NCI-H1417 (cell line): Measurements from ENCODE around the gene SSUH2.
"Not testable (repeated sequence)": the region's sequence is repeated elsewhere in the genome, so short reads cannot be mapped to it uniquely, and the experiment has no call there.

Experiments
- DNase-seq, 3 experiments: peaks; one replicate each; lab custom pipeline; 2025; lab: John Stamatoyannopoulos, UW

SSUH2 gene

GRCh38 chr3:8658306-8659212 is 14.0 kb upstream of the SSUH2 start:
- DNase-seq, result peak; percentile 38 to 81 (median 50)

DNA sequence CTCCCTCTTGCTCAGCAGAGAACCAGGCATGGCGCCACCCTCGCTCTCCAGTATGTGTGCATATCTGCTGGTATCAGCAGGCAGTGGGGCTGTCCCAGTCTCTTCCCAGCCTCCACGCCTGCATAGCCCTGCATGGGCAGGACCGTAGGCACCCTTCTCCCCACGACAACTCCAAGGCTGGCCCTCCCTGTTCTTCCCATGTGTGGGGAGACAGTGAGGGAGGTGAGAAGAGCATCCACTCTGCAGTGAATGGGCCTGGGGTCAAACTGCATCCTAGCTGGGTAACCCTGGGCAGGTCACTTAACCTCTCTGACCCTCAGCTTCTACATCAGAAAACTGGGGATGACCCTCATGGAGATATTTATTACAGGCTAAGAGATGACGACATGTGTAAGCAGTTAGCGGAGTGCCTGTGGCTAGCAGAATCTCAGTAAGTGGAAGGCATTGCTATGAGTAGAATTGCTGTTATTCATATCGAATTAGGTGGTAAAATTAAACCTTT is 13.3 kb upstream of the SSUH2 start:
- DNase-seq, result no peak

GRCh38 chr3:8656240-8656639 is 11.6 kb upstream of the SSUH2 start:
- no peak for DNase-seq

GRCh38 chr3:8655387-8655835 is 10.8 kb upstream of the SSUH2 start:
- DNase-seq, result no peak

- DNase-seq, result not testable (repeated sequence)
Measured at GRCh38 chr3:8654572-8655329, 10.2 kb upstream of the SSUH2 start.

- DNase-seq, result no peak
Measured at GRCh38 chr3:8653800-8654408, 9.3 kb upstream of the SSUH2 start.

GRCh38 chr3:8652324-8652987 is 7.9 kb upstream of the SSUH2 start:
- DNase-seq, result no peak

DNA sequence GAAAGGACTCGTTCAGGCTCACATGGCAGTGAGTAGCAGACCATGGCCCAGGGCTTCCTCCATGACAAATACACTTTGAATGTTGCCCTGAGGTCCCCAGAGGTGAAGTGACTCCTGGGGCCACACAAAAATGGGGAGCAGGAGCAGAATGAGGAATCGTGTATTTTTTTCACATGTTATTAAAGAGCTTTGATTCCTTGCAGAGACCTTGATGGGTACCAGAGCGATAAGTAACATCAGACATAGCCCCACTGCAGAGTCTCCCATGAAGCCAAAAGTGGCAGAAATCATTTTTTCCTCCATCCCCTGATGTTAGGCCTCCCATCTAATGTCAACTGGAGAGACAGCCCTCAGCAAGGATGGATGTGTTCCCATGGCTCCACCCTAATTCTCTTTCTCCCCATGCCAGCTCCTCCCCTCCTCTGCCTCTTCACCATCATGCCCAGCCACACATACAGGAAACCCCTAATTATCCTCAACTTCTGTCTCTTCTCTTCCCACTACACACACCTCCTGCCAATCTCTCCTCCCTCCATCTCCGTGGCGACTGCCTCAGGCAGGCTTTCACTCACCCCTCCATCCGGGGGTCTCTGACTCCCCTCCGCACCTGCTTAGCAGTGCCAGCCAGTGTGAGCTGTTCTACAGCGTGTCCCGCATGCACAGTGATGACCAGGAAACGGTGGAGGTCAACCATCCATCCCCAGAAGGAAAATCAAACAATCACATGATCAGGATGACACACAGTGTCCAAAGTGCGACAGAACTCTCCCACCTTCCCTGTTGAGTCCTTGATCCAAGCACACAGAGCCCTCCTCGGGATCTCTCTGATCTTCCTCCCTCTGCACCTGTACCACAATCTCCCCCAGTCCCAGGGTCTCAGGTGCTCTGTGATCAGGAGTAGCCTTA is 7.1 kb upstream of the SSUH2 start:
- DNase-seq, result peak in 2 of 3 experiments; percentile 4 to 51

DNA sequence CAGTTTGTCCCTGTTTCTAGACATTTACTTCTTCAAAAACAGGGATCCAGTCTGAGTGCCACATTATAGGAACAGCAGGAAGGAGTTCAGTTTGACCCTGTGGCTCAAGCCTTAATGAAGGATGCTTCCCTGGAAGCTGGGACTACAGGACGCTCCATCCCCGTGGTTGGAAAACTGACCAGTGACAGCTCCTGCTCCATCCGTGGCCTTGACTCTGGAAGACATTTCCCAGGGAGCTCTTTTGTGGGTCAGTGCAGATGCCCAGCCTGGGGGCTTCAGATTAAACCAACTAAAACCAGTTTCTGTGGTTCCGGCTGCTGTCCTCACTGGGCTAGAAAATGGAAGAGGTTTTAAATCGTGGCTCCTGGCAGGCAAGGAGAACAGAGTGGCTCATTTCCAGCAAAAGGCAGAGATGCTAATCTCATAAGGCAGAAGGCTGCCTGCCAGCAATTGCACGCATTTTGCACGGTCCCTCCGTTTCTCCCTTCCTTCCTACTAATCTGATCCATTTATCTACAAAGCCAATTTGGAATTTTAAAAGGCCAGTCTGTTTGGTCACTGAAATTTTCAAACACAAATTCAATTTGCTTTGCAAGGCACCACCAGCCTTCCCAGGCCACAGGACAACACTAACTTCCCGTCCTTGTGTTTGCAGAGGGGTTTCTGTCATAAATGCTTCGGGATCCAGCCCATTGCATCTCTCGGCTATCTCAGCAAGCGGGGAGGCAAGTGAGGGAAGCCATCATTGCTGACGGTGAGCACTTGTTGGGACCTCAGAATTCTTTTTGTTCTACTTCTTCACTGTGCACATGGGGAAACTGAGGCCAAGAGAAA is 6.2 kb upstream of the SSUH2 start:
- no peak for DNase-seq

DNA sequence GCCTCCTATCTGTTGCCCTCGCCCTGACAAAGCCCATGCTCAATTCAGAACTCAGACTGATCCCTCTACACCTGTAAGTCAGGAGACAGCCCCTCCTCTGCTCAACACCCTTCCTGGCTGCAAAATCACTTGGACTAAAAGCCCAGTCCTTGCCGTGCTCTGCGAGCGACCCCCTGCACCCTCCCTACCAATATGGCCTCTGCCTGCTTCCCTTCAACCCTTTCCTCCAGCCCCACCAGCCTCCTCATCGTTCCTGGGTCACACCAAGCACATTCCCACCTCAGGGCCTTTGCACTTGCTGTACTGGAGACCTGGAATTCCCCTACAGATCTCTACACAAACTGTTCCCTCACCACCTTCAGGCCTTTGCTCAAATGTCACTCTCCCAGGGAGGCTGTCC is 5.2 kb upstream of the SSUH2 start:
- no peak for DNase-seq

DNA sequence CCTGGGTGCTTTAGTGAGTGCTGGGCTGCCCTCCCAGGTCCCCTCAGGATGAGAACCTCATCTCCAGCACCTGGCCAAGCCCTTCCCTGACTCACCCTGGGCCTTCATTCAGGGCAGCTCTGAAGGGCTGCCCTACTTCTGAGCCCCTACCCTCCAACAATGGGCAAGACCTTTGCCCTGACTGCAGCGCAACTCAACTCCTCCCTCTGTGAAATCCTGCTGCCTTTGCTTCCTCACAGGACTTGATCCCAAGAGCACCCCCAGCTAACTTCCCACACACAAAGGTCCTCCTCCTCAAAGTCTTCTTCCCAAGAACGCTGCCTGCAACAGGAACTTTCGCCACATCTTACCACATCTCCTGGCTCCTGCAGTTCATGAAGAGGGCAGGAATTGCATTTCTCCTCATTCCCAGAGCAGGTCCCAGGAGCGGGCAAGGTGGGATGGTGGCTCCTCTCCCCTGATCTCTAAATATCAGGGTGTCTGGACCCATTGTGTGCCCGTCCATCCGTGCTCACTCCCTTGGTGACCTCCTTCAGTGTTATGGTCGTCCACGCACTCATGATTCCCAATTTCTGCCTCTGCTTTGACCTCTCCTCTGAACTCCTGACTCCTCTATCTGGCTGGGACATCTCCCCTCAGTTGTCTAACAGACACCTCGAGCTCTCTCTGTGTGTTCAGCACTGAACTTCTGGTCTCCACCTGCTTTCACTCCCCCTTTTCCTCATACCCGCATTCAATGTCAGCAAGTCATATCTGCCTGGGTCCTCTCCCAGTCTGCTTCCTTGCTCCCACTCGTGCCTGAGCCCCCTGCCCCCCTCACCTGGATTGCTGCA is 4.5 kb upstream of the SSUH2 start:
- no peak for DNase-seq

DNA sequence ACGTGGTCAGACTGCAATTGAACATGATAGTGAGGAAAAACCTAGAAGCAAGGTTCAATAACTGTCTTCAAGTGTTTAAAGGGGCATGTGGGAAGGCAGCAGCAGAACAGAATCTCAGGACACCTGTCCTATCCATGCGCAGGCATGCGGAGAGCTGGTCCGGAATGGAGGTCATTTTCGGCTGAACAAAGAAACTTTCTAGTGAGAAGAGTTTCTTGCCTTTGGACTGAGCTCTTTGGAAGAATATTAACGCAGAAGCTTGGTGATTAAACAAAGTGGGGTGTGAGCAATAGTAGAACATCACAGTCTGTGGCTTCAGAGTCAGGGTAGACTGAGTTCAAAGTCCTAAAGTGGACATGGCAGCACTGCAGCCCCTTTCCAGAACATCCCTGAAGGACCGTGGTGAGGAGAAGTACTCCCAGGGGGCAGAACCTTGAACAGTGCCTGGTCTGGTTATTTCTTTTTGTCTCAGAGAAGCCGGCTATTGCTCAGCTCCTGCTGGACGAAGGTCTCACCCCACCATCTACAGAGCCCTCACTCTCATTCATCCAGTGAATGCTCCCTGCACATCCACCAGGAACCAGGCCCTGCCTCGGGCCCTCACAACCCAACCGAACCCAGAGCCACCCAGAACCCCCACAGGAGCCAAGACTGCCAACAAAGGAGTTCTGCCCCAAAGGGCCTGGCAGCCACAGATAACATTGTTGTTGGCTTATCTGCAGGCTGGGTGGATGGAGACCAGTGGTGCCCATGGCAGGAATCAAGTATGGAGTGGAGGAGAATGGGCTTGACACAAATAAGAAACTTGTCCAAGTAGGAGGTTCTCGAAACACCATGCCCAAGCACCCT is 2.8 kb upstream of the SSUH2 start:
- no peak for DNase-seq

DNA sequence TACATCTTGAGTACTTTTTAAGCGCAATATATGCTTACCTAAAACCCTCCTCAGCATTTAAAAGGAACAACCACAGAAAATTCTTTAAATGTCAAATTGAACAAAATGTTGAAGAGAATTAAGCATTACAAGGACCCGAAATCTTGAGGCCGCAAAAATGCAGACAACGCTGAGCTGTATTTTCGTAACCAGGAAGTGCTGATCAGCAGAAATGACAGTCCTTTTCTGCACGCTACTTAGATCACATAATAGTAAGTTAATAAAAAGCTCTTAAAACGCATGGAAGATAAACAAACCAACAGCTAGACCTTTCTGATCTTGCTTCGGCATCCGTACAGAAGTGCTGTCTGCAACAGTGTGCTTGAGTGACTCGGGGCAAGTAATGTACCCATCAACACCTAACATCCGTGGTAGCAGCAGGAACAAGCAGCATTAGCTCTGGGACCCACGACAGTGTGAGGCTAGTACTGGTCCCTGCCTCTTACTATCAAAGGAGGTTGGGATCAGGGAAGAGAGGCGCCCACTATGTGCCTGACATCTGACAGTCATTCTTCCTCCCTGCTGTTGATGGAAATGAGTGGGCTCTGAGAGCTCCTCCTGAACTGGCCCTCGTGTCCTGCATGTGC is 1.8 kb upstream of the SSUH2 start:
- DNase-seq, result no peak

- DNase-seq, result no peak
Measured at GRCh38 chr3:8645712-8646111, 1.1 kb upstream of the SSUH2 start.

- no peak for DNase-seq
Measured at GRCh38 chr3:8643693-8644365, 769 bp downstream of the SSUH2 start.

- no peak for DNase-seq
Measured at GRCh38 chr3:8642001-8642400, 2.6 kb downstream of the SSUH2 start.

DNA sequence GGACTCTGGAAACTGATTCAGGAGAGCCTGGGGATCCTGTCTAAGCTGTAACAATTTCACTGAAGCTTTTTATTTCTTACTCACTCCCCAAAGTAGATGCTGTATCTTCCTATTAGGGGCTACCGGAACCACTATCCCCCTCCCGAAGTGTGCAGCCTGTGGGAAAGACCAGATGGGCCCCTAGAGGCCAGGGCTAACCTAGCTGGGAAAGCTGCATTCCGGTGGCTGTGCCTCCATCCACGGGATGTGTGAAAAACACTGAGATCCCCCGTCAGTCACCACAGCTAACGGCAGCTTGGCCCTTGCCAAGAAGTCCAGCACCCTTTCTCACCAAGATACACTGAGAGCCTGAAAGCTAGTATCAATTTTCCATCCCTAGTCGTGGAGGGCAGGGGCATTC is 3.1 kb downstream of the SSUH2 start:
- DNase-seq, result no peak
